GM21717 (cell line): ENCODE results near the gene ETS1.

ENCODE experiments used
- ATAC-seq: cut with Tn5 transposase; IDR thresholded peaks from one replicate; pipeline ENCODE4 v1.9.1; 2021; ENCODE audit warnings: mild to moderate bottlenecking, moderate library complexity; ENCODE audit not compliant: unreplicated experiment

The ETS1 gene

GRCh38 chr11:128595775-128596174 lies 8.4 kb upstream of the ETS1 start:
- no peak for ATAC-seq

- no peak for ATAC-seq
Measured at GRCh38 chr11:128595221-128595620, 7.9 kb upstream of the ETS1 start.

GRCh38 chr11:128594226-128594625 lies 6.9 kb upstream of the ETS1 start:
- ATAC-seq = no peak

DNA sequence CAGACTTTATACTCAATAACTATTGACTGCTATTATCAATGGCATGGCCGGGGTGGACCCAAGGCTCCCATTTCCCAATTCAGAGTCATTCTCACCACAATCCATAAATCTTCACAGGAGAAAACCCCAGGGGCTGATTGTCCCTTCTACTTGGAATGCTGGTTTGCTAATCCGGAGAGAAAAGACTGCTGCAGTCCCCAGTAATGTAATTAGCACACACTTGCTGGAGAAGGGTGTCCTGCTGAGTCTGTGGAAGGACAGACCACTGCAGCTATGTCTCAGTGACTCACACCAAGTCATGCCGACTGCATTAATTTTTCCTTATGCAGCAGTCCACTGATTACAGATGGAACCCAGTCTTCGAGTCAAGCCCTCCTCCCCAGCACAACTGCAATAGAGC lies 5.9 kb upstream of the ETS1 start:
- no peak for ATAC-seq

DNA sequence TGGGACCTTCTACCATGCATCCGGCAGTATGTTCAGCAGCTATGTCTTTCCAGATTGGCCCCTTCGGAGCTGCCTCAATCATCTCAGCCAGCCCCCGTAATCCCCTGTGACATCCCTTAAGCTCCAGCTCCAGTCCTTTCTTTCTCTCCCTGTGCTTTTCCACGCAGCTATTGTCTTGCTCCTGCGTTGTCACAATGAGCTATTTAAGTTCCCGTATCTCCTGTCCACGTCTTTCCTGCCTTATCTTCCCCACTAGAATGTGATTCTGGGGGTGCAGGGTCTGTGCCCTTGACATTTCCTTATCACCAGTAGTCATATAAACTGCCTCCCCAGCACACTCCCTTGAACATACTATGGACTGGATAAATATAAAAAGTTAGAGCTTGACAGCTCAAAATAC lies 5.1 kb upstream of the ETS1 start:
- ATAC-seq = no peak

GRCh38 chr11:128590587-128590986 lies 3.2 kb upstream of the ETS1 start:
- no peak for ATAC-seq

- no peak for ATAC-seq
Measured at GRCh38 chr11:128589998-128590397, 2.6 kb upstream of the ETS1 start.

DNA sequence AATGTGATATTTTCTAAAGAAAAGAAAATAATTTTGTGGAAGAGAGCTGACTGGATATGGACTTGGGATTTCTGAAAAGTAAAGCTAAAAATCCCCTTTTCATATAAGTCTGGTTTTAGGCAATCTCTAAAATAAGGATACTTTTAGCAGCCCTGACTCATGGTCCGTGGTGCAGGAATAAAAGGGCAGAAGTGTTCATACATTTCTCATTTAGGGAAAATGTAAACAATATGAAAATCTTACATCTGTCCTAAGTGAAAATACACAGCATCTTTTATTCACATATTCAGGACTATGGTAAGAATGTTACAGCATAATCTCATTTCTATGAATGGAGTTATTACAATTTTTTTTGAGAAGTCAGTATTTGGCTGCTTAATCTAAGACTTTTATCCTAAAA lies 735 bp upstream of the ETS1 start:
- no peak for ATAC-seq

GRCh38 chr11:128586689-128587088 lies 669 bp downstream of the ETS1 start:
- ATAC-seq = no peak

DNA sequence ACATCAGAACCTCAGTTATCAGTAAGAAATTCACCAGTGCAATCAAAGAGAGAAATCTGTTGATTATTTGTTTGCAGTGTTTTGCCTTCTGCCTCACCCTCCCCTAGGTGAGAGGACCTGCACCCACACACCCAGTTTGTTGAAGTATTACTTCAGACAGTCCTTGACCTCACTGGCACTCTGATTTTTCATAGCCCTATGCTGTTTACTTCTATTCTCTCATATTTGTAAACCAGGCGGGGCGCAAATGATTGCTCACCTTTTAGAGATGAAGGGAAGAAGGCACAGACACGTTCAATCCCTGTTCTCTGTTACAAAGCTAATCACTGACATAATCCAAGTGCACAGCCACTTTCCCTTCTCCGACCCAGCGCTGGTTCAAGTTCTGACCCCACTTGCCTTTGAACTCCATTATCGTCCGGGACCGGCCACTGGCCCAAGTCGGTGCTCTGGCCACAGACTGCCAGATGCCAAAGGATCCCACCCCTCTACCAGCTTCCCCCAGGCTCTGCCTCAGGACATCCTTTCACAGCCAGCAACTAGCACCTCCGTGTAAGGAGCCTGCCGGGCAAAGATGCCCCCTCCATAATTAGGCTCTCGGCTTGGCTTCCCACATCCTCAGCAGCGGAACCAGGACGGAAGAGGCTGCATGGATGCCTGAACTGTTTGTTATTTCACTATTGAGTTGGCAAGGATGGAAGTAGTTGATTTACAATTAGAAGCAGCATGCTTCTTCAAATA lies 1.7 kb downstream of the ETS1 start:
- ATAC-seq = no peak

GRCh38 chr11:128584253-128584652 lies 3.1 kb downstream of the ETS1 start:
- no peak for ATAC-seq

GRCh38 chr11:128582496-128583366 lies 4.6 kb downstream of the ETS1 start:
- no peak for ATAC-seq

DNA sequence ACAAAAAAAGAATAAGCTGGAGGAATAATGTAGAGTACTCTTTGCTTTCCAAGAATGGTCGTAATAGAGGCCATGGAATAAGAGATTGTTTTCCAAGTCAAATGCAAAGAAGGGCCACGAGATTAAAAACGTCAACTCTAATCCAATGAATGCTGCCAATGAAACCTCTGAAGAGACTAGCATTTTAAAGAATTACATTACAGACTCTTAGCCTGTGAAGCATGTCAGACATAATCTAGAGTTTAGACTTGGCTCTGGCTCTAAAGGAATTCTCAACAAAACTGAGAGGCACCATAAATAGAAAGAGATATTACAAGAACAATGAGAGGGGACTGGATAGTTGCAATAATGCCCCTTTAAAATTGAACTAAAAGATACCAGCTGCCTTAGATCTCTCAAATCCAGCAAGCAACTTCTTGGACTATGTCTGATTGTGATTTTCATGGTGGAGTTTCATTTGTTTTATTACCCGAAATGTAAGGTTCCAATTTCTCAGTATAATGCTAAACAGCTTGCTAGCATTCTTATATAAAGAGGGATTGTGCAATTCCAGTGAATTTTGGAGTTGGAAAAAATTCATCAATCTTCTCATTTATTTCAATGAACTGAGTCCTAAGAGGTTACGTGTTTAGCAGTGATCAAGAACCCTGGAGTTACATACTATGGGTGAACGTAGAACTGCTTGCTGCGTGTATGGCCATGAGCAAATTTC lies 5.6 kb downstream of the ETS1 start:
- no peak for ATAC-seq

- ATAC-seq = no peak
Measured at GRCh38 chr11:128580612-128581011, 6.7 kb downstream of the ETS1 start.

DNA sequence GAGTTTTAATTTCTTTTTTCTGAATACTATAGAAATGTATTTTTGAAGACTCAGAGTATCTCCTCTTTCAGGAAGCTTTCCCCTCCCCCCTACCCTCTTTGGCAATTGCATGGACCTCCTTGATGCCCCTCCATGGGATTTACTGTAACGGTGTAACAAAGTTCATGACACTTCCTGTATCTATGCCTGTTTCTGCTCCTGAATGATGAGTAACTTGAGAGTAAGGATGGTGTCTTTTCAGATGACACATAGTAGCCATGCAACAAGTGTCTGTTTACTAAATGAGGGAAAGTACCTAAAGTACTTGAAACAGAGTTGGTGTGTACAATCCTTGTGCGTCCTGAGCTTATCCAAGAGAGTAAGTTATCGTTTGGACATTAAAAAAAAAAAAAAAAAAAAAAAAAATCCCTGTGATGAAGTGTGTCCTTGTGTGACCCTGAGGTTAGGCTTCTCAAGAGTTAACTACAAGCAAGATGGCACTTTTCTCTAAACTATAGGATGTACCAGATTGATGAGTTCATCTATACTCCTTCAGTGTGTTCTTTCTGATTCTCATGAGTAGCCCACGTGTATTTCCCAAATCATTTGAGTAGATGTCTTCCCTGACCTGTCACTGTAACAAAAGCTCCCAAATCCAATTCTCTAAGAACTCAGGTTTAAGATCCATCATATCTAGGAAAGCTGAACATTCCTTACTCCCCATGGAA lies 7.4 kb downstream of the ETS1 start:
- peak; percentile 82 for ATAC-seq

- no peak for ATAC-seq
Measured at GRCh38 chr11:128576555-128576954, 10.8 kb downstream of the ETS1 start.

DNA sequence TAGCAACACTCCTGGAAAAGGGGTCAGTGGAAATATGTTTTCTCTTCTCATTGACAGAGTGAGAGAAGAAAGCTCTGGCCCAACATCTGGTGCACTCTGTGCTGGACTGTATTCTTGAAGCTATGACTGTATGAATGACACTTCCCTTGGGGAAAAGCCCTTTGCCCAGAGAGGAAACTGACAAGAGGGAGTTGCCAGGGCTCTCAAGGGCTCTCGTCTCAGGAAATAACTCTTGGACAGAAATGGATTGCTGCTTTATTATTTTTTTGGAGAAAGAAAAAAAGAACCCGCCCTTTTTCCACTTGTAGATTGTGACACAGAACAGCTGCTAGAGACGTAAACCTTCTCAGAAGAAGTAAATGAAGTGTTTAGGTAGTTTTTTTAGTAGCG lies 11.4 kb downstream of the ETS1 start:
- no peak for ATAC-seq

DNA sequence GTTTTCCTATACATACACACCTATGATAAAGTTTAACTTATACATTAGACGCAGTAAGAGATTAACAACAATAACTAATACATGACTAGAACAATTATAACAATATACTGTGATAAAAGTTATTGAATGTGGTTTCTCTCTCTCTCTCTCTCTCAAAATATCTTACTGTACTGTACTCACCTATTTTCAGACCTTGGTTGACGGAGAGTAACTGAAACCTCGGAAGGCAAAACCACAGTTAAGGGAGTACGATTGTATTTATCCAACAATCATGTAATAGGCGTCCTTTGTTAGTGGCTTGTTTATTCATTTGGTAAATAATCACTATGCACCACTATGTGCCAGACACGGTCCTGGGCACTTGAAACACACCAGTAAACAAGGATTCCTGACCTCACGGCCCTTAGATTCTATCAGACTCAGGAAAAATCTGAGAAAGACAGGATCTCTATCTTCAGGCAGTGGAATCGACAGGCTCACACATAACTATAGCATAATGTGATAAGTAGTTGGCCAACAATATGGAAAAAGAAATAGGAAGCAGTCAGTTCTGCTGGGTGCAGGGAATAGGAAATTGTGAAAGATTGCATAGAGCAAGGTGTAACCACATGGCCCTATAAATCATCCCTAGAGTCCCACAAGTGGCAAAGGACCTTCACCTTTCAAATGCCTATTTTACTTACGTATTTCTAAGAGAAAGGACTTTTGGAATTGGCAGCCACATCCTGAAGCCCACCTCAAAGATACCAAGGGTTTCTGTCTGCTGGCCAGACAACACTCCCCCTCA lies 12.0 kb downstream of the ETS1 start:
- no peak for ATAC-seq

GRCh38 chr11:128574576-128575011 lies 12.8 kb downstream of the ETS1 start:
- no peak for ATAC-seq

DNA sequence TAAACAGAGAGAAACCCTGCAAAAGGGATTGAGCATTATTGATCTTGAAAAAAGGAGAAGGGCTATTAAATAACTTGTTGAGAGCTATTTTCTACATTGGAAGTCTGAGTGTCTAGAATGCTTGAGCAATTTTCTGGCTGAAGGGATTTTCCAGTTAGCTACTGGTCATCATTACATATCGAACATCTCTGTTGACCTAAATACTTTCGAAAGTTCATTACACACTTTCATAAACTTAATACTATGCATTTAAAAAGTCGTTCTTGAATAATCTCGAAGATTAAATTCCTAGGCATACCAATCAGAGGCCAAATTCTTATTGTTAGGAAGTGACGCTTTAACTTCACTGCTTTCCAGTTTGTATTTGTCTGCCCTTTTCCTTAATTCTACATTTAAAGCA lies 13.7 kb downstream of the ETS1 start:
- no peak for ATAC-seq
